Stimulated activated CD4-positive, alpha-beta T cell treated with anti-CD3 and anti-CD28 coated beads, Interleukin-4, amount 100 ng/mL, for 1 hour (primary cell): ENCODE measurements around the gene C18orf32.
"Not testable (repeated sequence)": the region's sequence is repeated elsewhere in the genome, so short reads cannot be mapped to it uniquely, and the experiment has no call there.

ENCODE experiments used
- DNase-seq: peaks from one replicate; pipeline ENCODE4 v3.0.0-alpha.2; 2020

Gene C18orf32

GRCh38 chr18:49486953-49487710, at the start of gene C18orf32:
Gene C18orf32 (minus strand): TSS chr18:49487234. CDS start chr18:49483748, 3,486 bp downstream.
- peak; percentile 94 for DNase-seq

DNA sequence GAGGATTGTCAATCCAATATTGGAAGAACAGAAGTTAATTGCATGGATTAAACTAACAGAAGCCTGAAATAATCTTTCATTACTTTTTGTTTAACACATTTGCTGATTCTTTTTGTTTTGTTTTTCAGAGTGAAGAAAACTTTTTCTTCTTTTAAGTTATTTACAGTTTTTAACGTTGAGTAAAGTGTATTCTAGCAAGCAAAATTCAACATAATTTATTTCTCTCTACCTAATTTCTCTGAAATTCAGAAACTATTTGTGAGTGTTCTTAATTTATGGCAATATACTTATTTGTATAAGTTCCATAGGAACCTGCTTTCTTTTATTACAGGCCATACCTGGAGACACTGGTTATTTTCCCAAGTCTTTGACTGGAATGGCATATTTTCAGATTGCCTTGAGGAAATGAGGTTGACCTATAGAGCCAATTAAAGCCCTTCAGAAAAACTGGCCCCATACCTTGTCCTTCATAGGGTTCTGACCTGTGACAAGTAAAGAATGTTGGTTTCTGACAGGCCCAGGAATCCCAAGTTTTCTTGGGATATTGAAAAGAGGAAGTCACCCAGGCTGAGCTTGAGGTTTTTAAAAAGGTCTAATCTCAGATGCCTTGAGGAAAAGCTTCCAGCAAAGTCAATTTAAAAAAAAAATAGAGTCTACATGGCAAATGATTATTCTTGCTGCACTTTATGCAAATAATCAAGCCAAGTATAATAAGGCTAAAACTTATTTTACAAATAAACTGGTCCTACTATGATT, 48.0 kb upstream of the C18orf32 start:
- DNase-seq: no peak

GRCh38 chr18:49531678-49532153, 44.7 kb upstream of the C18orf32 start:
- DNase-seq: no peak

- no peak for DNase-seq
These were observed 42.6 kb upstream of the C18orf32 start for GRCh38 chr18:49529596-49529995.

GRCh38 chr18:49527631-49528327, 40.7 kb upstream of the C18orf32 start:
- no peak for DNase-seq

DNA sequence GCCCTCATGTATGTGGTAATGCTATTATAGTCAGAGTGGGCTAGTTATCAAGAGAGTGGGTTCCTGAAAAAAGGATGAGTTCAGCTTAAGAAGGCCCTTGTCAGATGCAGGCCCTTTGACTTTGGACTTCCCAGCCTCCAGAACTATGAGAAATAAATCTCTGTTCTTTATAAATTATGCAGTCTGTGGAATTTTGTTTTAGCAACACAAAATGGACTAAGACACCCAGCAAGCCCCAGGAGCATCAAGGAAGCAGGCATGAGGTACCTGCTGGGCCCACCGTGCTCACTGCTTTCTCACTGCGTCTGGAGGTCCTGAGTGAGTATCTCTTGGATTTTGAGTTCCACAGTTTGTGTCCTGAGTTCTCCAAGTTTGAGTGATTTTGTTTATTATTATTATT, 38.9 kb upstream of the C18orf32 start:
- DNase-seq: no peak

DNA sequence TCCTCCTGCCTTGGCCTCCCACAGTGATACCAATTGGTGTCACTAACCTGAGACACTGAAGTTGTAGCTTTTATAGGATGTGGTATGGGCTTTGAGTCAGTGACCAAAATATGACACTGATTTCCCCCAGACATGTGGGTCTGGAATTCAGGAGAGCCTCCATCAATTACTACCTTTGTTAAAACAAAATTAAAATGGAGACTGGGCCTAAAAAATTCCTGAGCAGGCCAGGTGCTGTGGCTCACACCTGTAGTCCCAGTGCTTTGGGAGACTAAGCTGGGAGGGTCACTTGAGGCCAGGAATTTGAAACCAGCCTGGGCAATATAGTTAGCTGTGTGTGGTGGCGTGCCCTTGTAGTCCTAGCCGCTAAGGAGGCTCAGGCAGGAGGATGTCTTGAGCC, 37.9 kb upstream of the C18orf32 start:
- no peak for DNase-seq

DNA sequence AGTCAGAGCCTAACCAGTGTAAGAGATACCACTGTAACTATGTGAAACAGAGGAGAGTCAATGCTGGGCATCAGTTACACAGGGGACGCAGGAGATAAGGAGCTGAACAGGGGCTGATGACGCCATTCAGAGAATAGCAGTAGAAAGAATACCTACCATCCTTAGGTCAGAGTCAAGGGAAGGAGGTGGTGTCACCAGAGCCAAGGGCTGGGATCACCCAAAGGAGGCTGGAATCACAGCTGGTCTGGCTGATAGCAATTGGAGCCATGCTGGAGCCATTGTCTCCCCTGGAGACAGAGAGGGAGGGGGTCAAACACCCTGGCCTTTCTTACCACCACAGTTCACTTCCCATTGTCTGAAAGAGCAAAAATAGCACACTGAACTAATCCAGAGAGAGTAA, 37.3 kb upstream of the C18orf32 start:
- DNase-seq: no peak

DNA sequence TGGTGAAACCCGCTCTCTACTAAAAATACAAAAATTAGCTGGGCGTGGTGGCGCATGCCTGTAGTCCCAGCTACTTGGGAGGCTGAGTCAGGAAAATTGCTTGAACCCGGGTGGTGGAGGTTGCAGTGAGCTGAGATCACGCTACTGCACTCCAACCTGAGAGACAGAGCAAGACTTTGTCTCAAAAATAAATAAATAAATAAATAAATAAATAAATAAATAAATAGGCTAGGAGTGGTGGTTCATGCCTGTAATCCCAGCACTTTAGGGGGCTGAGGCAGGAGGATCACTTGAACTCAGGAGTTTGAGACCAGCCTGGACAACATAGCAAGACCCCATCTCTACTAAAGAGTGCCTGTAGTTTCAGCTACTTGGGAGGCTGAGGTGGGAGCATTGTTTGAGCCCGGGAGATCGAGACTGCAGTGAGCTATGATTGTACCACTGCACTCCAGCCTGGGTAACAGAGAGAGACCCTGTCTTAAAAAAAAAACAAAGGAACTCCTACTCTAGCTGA, 36.6 kb upstream of the C18orf32 start:
- not testable (repeated sequence) for DNase-seq

DNA sequence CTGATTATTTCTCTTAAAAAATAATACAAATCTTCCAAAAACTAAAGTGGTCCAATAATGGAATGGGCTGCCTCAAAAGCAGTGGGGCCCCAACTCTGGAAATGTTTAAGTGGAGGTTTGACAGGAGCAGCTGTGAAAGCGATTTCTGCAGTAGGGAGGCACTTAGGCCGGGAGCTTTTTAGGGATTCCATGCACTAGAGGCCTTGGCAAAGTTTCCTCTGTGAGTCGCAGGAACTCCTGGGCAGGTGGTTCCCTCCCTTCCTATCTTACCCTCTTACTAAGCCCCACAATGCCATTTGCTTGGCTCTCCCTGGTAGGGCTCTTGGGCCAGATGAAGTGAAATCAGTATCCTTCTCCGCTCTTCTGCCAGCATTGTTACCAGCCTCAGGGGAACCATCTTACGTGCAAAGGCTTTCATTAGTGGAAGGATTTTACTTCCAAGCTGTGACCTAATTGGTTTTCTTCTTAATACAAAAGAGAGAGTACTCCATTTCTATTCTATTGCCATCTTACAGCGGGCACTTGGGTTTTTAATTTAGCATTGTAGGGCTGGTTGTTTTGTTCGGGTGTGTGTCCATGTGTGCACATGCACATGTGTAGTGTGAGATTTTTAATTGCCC, 34.3 kb upstream of the C18orf32 start:
- DNase-seq: no peak

- no peak for DNase-seq
These were observed 33.7 kb upstream of the C18orf32 start for GRCh38 chr18:49520661-49521145.

- no peak for DNase-seq
These were observed 32.3 kb upstream of the C18orf32 start for GRCh38 chr18:49519101-49519971.

DNA sequence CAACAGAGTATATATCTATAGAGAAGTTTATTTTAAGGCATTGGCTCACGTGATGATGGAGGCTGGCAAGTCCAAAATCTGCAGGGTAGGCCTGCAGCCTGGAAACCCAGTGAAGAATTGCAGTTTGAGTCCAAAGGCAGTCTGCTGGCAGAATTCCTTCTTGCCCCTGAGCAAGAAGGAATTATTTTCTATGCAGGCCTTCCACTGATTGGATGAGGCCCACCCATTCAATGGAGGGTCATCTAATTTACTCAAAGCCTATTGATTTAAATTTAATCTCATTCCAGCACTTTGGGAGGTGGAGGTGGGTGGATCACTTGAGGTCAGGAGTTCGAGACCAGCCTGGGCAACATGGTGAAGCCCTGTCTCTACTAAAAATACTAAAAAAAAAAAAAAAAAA, 30.4 kb upstream of the C18orf32 start:
- DNase-seq: no peak

- DNase-seq: no peak
These were observed 28.5 kb upstream of the C18orf32 start for GRCh38 chr18:49515516-49515915.

DNA sequence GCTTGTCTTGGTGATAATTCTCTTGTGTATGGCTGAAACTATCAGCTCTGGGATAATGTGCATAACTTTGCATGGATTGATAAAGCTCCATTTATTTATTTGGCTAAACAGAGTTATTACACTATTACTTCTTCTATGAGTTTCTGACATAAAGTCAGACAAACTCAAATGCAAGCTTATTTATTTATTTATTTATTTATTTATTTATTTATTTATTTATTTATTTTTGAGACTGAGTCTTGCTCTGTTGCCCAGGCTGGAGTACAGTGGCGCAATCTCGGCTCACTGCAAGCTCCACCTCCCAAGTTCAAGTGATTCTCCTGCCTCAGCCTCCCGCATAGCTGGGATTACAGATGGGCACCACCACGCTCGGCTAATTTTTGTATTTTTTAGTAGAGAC, 28.0 kb upstream of the C18orf32 start:
- DNase-seq: not testable (repeated sequence)

DNA sequence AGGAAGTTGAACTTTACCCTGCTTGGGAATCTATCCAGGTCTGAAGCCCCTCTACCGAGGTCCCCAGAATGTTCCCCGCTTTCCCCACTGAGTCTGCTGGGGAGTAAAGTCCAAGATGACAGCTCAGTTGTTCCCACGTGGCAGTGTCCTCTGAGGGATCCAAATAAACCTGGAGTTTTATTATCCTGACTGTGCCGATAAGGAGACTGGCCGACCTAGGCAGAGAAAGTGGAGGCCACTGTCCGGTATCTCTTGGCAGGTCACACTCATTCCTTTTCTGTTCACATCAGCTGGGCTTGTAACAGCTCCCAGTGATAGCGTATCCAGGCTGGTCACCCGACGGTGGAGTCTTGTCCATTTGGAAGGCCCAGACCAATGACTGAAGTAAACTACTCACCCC, 27.5 kb upstream of the C18orf32 start:
- no peak for DNase-seq

DNA sequence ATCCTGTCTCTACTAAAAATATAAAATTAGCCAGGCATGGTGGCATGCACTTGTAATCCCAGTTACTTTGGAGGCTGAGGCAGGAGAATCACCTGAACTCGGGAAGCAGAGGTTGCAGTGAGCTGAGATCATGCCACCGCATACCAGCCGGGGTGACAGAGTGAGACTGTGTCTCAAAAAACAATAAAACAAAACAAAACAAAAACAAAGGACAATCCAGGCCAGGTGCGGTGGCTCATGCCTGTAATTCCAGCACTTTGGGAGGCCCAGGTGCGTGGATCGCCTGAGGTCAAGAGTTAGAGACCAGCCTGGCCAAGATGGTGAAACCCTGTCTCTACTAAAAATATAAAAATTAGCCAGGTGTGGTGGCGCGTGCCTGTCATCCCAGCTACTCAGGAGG, 25.8 kb upstream of the C18orf32 start:
- not testable (repeated sequence) for DNase-seq

DNA sequence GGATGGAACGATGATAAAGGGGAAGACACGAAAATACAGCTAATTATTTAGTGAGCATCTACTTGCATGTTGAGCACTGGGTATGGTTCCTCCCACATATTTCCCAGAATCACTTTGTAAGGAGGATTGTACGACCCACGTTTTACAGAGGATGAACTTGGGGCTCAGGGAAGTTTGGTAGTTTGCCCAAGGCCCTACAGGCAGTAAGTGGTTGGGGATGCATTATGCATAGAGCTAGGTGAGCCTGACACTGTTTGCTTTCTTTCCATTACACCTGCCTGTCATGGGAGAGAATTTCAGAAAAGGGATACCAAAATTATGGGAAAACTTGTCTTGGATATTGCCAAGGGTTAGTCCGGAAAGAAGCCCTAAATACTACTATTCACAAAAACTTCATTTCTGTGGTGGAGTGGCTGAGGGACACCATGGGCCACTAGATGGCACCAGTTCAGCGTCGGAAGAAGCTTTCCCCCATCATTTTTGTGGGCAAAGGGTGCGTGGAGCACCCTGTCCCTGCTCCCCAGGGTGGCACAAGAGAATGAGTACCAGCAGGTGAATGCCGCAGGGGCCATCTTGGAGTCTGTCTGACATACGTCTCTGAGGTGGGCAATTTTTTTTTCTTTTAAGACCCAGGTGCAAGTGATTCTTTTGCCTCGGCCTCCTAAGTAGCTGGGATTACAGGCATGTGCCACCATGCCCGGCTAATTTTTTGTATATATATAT, 23.5 kb upstream of the C18orf32 start:
- peak; percentile 56 for DNase-seq

- DNase-seq: not testable (repeated sequence)
These were observed 19.4 kb upstream of the C18orf32 start for GRCh38 chr18:49506438-49506837.

DNA sequence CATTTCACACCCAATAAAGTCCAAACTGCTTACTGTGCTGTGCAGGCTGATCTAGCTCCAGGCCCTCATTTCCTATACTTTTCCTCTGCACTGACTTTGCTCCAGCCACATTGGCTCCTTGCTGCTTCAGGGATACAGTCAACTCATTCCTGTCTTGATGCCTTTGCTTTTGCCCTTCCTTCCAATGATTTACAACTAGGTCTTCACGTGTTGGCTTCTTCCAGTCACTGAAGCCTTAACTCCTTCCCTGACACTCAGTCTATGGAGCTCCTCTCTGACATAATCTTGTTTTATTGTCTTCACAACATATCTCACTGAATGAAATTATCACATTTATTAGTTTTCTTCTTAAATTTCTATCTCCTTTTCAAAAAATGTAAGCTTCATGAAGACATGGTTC, 16.9 kb upstream of the C18orf32 start:
- no peak for DNase-seq
